ENCODE measurements around the gene TMCC1.

- TF ChIP-seq CTCF (IDR thresholded peaks at IDR 0.05) (no peak), ZFX (IDR thresholded peaks at IDR 0.05; ENCODE audit: borderline replicate concordance) (no peak)
These were observed 279.1 kb downstream of the TMCC1 start for GRCh38 chr3:129614435-129614834.

Measured in 22Rv1 (cell line).